DOHH2 (cell line): ENCODE data around the gene MAMDC2.

ENCODE experiments used
- H3F3A ChIP-seq: fragments of 200-600 bp; sonication (generic), shearing (Covaris generic); 2 replicates; pipeline ENCODE4 v1.6.0; 2016; ENCODE audit warnings: antibody characterized with exemption, mild to moderate bottlenecking; ENCODE audit not compliant: control insufficient read depth, insufficient read depth
- H3K27ac ChIP-seq: fragments of 200-600 bp; sonication (generic); 2 replicates; pipeline ENCODE4 v1.5.1; 2014; ENCODE audit warnings: low read depth, mild to moderate bottlenecking, low read length, moderate library complexity
- H3K27me3 ChIP-seq: fragments of 200-600 bp; sonication (generic); 2 replicates; pipeline ENCODE4 v1.6.1; 2014; ENCODE audit warnings: mild to moderate bottlenecking, low read length, mixed read lengths; ENCODE audit not compliant: control insufficient read depth
- H3K36me3 ChIP-seq: fragments of 200-600 bp; sonication (generic); 2 replicates; pipeline ENCODE4 v1.6.1; 2014; ENCODE audit warnings: mild to moderate bottlenecking, low read length, moderate library complexity, mixed read lengths; ENCODE audit not compliant: control insufficient read depth
- H3K4me1 ChIP-seq: fragments of 200-600 bp; sonication (generic); 2 replicates; pipeline ENCODE4 v1.6.1; 2014; ENCODE audit warnings: mild to moderate bottlenecking, low read length, mixed read lengths; ENCODE audit not compliant: control insufficient read depth
- H3K4me2 ChIP-seq: fragments of 200-600 bp; sonication (generic); 2 replicates; pipeline ENCODE4 v1.6.0; 2014; ENCODE audit warnings: mild to moderate bottlenecking, low read length, moderate library complexity
- H3K4me3 ChIP-seq: fragments of 200-600 bp; sonication (generic); 2 replicates; pipeline ENCODE4 v1.5.1; 2014; ENCODE audit warnings: mild to moderate bottlenecking, low read length, mixed read lengths
- H3K79me2 ChIP-seq: fragments of 200-600 bp; sonication (generic); 2 replicates; pipeline ENCODE4 v1.6.1; 2014; ENCODE audit warnings: mild to moderate bottlenecking, low read length, mixed read lengths; ENCODE audit not compliant: control insufficient read depth
- H3K9me2 ChIP-seq: fragments of 200-600 bp; sonication (generic); replicated peaks from 2 replicates; pipeline ENCODE4 v1.6.1; 2014; ENCODE audit warnings: mild to moderate bottlenecking, low read length, mixed read lengths; ENCODE audit not compliant: control insufficient read depth
- H3K9me3 ChIP-seq: fragments of 200-600 bp; sonication (generic); 2 replicates; pipeline ENCODE4 v1.6.1; 2014; ENCODE audit warnings: antibody characterized with exemption, low read length, mixed read lengths; ENCODE audit not compliant: control insufficient read depth, insufficient read depth
- H4K20me1 ChIP-seq: fragments of 200-600 bp; sonication (generic); 2 replicates; pipeline ENCODE4 v1.6.0; 2014; ENCODE audit warnings: low read depth, mild to moderate bottlenecking, antibody characterized with exemption, low read length, moderate library complexity; ENCODE audit not compliant: control insufficient read depth, insufficient read depth
- EZH2phosphoT487 ChIP-seq: fragments of 200-600 bp; sonication (generic); IDR thresholded peaks from 2 replicates; pipeline ENCODE4 v1.6.1; 2017; ENCODE audit warnings: borderline replicate concordance, mild to moderate bottlenecking, antibody characterized with exemption, low read length, moderate library complexity, mixed read lengths
- TF ChIP-seq, protein P1 (sequence below): fragments of 200-600 bp; sonication (generic); IDR thresholded peaks from one replicate; pipeline ENCODE4 v1.5.1; 2014; ENCODE audit warnings: antibody characterized with exemption, mild to moderate bottlenecking, low read depth, low read length; ENCODE audit not compliant: poor library complexity, severe bottlenecking

The MAMDC2 gene

DNA sequence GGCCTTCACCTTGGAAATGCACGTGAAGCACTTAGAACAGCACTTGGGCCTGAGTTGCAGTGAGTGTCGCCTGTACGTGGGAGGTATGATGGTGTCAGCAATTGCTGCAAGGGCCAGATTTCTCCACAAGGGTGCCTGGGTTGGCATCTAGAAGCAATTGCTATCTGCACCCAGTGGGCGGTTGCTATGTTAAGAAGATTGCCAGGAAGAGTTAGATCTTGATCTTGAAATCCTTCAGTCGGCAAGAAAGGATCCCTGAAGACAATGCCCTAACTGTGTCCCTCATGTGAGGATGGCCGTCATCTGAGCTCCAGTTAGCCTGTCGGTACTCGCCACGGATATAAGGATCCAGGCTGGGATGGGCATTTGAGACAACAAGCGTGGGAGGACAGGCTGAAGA lies 62.9 kb downstream of the MAMDC2 start:
- Histone ChIP-seq H4K20me1 (no peaks in the 10 kb centered on the region), H3K27ac (no peak overlapping the region), H3K4me3 (no peak overlapping the region), H3K79me2 (no peaks in the 10 kb centered on the region), H3K4me2 (no peak overlapping the region), H3K4me1 (no peaks in the 10 kb centered on the region), H3F3A (no peaks in the 10 kb centered on the region), H3K9me2 (no peaks in the 10 kb centered on the region), H3K9me3 (no peaks in the 10 kb centered on the region), H3K27me3 (peaks cover 3% of the 10 kb centered on the region; the same call in 1 of the 2 replicates), H3K36me3 (no peaks in the 10 kb centered on the region)
- TF ChIP-seq EZH2phosphoT487, result no peak
- TF ChIP-seq, protein P1, sequence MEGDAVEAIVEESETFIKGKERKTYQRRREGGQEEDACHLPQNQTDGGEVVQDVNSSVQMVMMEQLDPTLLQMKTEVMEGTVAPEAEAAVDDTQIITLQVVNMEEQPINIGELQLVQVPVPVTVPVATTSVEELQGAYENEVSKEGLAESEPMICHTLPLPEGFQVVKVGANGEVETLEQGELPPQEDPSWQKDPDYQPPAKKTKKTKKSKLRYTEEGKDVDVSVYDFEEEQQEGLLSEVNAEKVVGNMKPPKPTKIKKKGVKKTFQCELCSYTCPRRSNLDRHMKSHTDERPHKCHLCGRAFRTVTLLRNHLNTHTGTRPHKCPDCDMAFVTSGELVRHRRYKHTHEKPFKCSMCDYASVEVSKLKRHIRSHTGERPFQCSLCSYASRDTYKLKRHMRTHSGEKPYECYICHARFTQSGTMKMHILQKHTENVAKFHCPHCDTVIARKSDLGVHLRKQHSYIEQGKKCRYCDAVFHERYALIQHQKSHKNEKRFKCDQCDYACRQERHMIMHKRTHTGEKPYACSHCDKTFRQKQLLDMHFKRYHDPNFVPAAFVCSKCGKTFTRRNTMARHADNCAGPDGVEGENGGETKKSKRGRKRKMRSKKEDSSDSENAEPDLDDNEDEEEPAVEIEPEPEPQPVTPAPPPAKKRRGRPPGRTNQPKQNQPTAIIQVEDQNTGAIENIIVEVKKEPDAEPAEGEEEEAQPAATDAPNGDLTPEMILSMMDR, result no peak

DNA sequence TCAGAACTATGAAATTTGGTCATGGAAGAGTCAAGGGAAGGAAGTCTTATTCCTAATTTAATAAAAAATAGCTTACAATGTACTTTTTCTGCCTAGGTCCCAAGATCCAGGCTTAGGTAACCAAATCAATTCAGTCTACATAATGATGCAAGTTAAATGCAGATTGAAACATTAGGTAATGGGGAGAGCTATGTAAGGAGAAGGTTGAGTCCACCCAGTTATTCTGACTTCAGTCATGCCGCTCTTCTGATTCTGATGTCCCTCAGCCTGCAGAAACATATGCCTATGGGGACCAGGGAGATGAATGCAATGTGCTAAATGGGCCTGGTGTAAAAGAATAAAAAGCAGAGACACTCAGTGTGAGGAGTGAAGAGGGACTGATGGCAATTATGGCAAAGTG lies 63.9 kb downstream of the MAMDC2 start:
- TF ChIP-seq, protein P1, result no peak
- no peak for TF ChIP-seq EZH2phosphoT487
- Histone ChIP-seq H3K36me3 (no peaks in the 10 kb centered on the region), H3K4me2 (no peak overlapping the region), H3K27me3 (peaks cover 3% of the 10 kb centered on the region; the same call in 1 of the 2 replicates), H4K20me1 (no peaks in the 10 kb centered on the region), H3K9me3 (no peaks in the 10 kb centered on the region), H3K79me2 (no peaks in the 10 kb centered on the region), H3K4me1 (no peaks in the 10 kb centered on the region), H3K27ac (no peak overlapping the region), H3F3A (no peaks in the 10 kb centered on the region), H3K4me3 (no peak overlapping the region), H3K9me2 (no peaks in the 10 kb centered on the region)

DNA sequence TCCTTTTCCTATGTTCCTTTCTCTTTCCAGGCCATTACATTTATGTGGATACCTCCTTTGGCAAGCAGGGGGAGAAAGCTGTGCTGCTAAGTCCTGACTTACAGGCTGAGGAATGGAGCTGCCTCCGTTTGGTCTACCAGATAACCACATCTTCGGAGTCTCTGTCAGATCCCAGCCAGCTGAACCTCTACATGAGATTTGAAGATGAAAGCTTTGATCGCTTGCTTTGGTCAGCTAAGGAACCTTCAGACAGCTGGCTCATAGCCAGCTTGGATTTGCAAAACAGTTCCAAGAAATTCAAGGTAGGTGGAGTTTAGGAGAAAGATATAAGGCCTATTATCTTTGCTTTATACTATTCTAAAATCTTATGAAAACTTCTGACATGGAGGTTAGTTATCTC lies 64.5 kb downstream of the MAMDC2 start:
- Histone ChIP-seq H3K4me1 (no peaks in the 10 kb centered on the region), H3K4me2 (no peak overlapping the region), H4K20me1 (no peaks in the 10 kb centered on the region), H3K27me3 (peaks cover 3% of the 10 kb centered on the region; the same call in 1 of the 2 replicates), H3K9me3 (no peaks in the 10 kb centered on the region), H3K9me2 (no peaks in the 10 kb centered on the region), H3K36me3 (no peaks in the 10 kb centered on the region), H3F3A (no peaks in the 10 kb centered on the region), H3K79me2 (no peaks in the 10 kb centered on the region), H3K4me3 (no peak overlapping the region), H3K27ac (no peak overlapping the region)
- no peak for TF ChIP-seq EZH2phosphoT487
- TF ChIP-seq, protein P1, result no peak
